ENCODE data around the gene CIAO3.
A peak's percentile ranks its signal among the peaks of the same experiment; 100 is the strongest.

CIAO3 gene

DNA sequence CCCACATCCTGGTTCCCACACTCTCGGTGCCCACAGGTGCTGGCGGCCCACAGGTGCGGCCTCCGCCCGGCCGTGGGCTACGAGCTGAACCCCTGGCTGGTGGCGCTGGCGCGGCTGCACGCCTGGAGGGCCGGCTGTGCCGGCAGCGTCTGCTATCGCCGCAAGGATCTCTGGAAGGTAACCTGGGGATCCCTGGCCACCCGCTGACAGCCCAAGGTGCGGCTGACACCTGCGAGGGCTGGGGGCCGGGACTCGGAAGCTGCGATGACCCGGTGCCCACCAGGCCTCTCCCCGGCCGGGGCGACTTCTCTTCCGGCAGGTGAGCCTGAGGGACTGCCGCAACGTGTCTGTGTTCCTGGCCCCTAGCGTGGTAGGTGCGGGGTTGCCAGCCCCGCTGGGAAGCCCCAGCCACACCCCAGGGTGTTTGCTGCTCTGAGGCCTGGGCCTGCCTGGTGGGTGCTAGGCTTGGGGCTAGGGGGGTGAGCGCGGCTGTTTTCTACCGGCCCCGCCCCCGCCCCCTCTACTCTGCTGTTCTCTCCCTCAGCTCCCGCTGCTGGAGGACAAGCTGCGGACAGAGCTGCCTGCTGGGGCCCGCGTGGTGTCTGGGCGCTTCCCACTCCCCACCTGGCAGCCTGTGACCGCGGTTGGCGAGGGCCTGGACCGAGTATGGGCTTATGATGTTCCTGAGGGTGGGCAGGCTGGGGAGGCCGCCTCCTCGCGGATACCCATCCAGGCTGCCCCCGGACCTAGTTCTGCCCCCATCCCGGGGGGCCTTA is 18.8 kb downstream of the CIAO3 start:
- peak; percentile 39 for DNase-seq

DNA sequence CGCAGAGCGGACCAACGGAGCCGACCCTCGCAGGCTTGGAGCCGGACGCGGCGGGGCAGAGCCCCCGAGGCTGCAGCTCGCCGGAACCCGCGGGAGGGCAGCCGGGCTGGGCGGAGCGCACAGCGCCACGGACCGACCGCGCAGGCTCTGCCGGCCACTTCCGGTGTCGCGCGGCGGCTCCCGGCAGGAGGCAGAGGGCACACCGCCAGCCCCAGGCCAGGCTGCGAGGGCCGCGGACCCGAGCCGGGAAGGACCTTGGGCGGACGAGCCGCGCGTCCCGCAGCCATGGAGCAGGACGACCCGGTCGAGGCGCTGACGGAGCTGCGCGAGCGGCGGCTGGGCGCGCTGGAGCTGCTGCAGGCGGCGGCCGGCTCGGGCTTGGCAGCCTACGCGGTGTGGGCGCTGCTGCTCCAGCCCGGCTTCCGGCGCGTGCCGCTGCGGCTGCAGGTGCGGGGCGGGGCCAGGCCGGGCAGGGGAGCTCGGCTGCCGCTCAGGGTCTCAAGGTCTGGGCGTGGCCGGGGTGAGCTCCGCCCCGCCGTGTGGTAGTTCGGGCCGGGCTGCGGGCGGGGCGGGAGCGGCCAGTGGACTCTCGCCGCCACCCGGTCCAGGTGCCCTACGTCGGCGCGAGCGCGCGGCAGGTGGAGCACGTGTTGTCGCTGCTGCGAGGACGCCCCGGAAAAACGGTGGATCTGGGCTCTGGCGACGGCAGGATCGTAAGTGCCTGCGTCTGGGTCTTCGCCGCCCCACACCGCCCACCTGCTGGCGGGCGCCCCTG is 19.6 kb downstream of the CIAO3 start, which contains the start of gene ANTKMT:
Gene ANTKMT (plus strand): TSS at position 157 of the 775 bp plus-strand sequence. CDS start 129 bp downstream, at position 286.
- peak; percentile 83 for DNase-seq

DNA sequence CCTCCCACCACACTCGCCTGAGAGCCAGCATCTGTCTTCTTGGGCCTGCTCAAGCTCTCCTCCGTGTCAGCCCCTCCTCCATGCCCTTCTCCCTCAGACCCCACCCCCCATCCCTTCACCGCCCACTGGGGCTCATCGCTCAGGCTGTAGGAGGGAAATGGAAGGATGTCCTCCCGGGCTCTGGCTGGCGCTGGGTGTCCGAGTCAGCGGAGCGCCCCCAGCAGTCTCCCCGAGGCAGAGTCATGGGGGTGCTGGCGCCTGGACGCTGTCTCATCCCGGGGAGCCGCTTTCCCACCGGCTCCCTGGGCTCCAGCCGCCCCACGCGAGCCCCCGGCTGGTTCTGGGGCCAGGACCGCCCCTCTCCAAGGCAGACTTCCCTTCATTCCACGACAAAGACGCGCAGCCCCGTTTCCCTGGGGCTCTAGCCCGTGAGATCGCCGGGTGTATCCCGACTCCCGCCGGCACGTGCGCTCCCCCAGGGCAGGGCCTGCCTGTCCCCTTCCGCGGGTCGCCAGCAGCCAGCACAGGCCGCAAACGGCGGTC is 20.3 kb downstream of the CIAO3 start:
- peak; percentile 42 for DNase-seq

DNA sequence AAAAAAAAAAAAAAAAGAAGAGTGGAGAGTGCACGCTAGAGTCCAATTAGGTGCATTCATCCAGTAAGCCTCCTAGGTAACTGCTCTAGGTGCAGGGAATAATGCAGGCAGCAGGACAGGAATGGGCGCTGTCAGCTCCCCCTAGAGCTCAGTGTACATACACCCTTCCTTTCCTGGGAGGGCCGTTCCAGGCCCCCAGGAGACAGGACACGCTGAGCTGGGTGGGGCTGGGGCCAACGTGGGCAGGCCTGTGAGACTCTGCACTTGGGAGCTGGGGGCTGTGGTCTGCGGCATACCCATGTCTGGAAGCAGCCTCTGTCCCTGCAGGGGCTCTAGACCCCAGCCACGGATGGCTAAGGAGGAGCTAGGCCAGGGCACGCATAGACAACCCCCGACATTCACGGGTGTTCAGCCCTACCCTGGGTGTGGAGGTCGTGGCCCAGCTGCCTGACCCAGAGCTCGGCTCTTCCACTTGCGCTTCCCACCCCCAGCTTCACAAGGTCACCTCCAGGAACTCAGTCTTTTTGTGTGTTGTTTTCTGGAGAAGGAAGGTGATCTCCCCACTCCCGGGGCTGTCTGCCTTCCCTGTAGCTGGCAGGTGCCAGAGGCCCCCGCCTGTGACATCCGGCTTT is 20.9 kb downstream of the CIAO3 start:
- no peak for DNase-seq

DNA sequence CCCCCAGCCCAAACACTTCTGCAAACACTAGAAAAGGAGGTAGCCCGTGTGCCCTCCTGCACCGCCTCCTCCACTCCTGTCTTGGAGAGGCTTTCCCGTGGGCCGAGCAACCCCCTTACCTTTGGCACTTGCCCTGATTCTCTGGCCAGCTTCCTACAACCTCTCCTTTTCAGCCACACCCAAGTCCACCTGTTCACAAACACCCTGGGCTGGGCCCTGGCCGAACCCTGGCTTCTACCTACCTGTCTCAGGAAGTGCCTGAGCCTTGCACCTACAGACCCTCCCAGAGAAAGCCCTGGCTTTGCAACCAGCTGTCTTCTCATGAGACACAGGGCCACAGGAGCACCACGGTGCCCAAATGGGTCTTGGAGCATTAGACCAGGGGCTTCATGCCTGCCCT is 21.9 kb downstream of the CIAO3 start:
- no peak for DNase-seq

DNA sequence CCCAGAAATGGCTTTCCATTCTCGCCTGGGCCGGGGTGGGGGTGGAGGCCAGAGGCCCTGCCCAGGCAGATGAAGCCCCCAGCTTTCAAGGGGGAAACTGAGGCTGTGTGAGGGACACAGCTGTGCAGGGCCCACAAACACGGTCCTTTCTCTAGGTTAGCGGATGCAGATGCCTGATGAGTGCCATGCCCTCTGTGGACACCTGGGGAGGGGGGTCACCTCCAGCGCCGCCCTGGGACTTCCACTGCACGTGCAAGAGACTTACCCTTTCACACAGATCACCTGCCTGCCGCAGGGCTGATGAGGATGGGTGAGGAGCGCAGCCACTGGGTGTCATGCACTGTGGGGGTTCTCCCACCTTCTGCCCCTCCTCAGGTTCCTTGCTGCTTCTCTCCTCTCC is 22.4 kb downstream of the CIAO3 start:
- DNase-seq, result no peak

DNA sequence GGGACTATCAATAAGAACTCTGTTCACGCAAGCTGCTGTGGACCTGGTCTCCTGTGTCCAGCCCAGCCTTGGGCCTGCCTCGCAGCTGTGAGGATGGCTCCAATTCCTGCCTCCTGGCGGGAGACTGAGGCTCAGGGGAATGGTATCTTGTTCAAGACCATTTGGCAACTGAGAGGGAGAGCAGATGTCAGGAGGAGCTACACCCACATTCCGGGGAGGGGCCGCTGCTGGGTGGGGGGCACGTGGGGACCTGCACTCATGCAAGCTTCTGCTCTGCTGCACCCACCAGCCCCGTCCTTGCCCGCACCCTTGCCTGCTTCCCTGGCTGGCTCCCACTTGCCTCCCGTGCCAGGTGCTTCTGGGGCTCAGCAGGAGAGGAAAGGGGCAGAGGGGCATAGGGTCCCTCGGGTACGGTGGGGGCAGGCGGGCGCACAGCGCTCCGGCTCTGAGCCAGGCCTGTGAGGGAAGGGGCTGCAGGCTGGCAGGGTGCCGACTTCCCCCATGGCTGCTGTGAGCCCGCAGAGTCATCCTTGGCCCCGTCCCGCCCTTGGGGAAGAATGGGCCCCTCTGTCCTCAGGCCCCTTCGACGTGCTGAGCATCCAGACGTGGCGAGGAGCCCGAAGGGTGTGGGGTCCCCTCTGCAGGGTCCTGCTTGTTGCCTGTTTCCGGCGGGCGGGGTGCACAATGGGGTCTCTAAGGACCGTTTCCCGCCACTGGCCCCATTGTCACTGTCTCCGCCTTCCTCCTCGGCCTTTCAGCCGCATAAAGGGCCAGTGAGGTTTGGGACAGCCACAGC is 23.1 kb downstream of the CIAO3 start:
- no peak for DNase-seq

DNA sequence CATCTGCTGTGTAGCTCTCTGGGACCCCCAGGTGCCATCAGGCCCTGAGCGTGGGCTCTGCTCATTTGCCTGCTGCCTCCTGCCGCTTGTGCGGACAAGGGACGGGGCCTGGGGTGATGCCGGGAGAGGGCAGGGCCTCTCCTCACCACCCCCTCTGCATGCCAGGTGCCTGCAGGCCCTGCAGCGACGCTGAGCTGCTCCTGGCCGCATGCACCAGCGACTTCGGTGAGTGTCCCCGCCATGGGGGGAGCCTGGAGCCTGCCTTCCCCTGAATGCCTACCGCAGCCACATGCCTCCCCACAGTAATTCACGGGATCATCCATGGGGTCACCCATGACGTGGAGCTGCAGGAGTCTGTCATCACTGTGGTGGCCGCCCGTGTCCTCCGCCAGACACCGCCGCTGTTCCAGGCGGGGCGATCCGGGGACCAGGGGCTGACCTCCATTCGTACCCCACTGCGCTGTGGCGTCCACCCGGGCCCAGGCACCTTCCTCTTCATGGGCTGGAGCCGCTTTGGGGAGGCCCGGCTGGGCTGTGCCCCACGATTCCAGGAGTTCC is 23.9 kb downstream of the CIAO3 start:
- no peak for DNase-seq

DNA sequence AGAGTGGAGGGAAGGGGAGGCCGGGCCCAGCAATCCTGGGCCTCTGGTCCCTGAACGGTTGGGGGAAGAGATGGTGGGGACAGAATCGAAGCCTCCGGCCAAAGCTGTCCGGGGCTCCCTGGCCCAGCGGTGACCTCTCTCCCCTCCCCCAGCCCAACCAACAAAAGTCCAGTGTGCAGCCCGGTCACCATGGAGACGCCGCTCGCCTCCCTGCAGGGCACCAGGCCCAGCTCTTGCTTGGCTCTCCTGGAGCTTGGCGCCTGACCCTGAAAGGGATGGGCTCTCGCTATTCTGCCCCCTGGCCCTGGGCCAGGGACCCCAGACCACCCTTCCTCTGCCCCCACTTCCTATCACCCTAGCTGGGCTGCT is 24.6 kb downstream of the CIAO3 start:
- no peak for DNase-seq

DNA sequence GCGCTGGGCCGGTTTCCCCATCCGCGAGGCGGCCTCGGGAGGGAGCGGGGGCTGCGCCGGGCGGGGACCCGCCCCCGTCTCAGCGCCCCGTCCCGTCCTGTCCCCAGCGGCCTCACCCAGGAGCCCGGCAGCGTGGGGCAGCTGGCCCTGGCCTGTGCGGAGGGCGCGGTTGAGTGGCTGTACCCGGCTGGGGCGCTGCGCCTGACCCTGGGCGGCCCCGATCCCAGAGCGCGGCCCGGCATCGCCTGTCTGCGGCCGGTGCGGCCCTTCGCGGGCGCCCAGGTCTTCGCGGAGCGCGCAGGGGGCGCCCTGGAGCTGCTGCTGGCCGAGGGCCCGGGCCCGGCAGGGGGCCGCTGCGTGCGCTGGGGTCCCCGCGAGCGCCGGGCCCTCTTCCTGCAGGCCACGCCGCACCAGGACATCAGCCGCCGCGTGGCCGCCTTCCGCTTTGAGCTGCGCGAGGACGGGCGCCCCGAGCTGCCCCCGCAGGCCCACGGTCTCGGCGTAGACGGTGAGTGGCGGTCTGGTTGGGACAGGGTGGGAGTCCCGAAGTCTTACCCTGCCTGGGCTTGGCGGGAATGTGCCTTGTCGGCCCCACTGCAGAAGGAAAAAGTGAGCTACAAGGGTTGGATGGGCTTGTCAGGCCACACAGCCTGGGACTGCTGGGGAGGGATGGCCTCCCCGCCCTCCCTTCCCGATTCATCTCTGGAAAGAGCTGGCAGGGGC is 25.2 kb downstream of the CIAO3 start:
- no peak for DNase-seq

DNA sequence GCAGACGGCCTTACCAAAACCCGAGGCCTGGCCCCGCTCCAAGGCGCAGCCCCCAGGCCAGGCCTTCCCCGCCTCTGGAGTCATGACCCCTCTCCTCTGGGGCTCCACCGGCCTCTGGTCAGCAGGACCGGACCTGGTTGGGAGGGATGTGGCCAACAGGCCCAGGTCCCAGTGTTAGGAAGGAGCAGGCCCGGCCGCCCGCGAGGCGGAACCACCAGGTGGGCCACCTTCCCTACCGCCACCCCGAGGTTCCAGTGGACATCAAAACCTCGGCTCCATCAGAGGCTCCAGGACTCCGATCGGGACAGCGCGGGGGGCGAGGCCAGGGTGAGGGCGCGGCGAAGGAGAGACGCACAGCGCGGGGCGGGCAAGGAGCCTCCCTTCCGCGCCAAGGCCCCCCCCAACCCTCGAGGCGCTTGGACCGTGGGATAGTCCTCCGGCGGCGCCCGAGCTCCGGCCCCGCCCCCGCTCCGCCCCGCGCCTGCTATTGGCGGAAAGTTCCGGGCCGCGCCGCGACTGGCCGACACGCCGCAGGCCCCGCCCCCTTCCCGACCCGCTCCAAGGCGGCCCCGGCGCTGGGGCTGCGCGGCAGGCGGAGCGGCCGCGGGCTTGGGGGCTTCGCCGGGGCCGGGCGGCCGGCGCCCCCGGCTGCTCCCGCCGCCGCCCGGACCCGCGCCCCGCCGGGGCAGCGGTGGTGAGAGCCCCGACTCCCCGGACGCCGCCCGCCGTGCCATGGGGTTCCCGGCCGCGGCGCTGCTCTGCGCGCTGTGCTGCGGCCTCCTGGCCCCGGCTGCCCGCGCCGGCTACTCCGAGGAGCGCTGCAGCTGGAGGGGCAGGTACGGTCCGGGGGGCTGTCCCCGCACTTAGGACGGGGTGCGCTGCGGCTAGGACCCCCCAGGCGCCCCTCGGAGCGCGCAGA is 26.0 kb downstream of the CIAO3 start, which contains the start of gene METRN:
Gene METRN (plus strand): TSS at position 561 of the 919 bp plus-strand sequence. CDS start 172 bp downstream, at position 733.
- peak; percentile 90 for DNase-seq

DNA sequence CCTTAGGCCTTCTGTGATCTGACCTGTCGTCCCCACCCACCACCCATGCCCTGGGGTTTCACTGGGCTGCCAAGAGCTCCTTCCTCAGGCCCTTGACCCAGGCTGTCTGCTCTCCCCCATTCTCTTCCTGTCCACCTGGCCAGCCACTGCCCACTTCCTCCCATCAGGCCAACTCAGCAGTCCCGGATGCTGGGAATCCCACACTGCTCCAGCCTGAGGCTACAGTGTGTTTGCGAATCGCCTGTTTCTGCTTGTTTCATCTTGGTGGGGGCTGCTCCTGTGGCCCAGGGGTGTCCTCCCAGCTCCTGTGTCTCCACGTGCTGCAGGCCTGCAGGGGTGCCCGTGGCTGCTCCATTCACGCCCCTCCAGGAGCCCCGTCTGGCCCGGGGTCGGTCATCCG is 26.7 kb downstream of the CIAO3 start:
- DNase-seq, result no peak

DNA sequence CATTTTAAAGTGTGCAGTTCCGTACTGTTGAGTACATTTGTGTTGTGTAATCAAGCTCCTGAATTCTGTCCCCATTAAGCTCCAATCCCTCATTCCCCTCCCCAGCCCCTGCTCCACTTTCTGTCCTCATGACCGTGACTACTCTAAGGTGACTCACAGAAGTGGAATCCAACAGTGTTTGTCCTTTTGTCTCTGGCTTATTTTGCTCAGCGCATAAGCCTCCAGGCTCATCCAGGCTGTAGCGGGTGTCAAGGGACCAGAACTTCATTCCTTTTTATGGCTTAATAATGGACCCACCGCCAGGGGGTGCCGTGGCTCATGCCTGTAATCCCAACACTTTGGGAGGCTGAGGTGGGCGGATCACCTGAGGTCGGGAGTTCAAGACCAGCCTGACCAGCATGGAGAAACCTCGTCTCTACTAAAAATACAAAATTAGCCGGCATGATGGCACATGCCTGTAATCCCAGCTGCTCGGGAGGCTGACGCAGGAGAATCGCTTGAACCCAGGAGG is 28.0 kb downstream of the CIAO3 start:
- peak; percentile 58 for DNase-seq

DNA sequence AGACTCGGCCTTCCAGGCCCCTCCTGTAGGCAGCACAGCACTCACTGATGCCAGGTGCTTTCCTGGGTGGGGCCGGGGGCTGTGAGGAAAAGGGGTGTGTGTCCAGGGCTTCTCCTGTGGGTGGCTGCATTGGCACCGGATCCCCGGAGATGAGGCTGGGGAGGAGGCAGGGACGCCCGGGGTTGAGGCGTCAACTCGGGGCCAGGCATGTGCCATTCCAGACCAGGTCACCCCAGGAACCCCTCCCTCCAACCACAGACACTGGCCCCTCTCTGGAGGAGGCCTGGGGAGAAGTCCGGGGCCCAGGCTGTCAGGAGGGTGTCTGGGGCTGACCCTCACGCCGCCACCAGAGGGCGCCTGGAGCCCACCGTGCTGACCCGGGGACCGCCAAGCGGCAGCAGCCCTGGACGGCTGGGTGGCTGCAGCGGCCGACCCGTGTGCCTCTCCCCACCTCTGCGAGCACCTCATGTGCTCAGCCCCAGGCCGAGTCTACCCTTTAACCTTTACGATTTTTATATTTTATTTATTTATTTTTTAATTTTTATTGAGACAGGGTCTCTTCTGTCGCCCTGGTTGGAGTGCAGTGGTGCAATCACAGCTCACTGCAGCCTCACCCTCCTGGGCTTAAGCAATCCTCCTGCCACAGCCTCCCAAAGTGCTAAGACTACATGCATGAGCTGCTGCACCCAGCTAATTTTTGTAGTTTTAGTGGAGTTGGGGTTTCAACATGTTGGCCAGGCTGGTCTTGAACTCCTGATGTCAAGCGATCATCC is 29.1 kb downstream of the CIAO3 start:
- peak; percentile 79 for DNase-seq

DNA sequence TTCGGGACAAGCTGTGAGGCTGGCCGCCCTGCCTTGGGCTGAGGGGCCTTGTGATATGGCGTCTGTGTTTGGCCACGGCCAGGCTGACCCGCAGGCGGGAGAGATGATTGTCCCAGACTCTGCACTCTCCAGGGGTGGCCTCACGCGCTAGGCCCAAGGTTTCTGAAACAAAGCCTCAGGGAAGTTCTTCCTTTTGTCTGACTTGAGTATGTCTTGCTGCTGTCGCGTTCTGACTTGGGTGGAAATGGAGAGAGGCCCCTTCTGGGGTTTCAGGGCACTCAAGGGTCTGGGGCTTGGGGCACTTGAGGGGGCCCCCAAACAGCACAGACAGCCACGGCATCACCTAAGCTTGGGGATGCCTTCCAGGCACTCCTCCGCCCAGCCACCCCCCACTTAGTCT is 29.7 kb downstream of the CIAO3 start:
- DNase-seq, result no peak

DNA sequence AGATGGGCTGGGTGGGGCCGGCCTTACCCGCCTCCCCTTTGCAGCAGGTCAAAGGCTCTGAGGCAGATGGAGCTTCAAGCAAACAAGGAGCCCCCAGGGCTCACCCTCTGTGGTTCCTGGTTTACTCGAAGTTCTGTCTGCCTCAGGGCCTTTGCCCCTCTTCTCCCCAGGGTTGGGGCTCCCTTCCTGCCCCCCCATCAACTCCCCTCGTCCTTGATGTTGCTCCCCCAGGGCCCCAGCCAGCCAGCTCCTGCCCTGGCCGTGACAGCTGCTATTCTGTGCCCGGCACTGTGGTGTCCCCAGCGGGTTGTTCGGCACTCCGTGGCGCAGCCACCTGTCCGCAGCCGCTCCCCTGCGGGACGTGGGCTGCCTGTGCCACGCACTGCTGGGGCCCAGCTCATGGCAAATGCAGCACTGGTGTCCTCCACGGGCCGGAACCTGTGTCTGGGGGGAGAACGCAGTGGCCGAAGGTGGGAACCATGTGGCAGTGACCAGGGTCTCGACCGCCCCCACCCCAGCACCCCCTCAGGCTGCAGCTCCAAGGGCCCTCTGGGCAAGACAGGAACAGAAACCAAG is 30.2 kb downstream of the CIAO3 start:
- no peak for DNase-seq

DNA sequence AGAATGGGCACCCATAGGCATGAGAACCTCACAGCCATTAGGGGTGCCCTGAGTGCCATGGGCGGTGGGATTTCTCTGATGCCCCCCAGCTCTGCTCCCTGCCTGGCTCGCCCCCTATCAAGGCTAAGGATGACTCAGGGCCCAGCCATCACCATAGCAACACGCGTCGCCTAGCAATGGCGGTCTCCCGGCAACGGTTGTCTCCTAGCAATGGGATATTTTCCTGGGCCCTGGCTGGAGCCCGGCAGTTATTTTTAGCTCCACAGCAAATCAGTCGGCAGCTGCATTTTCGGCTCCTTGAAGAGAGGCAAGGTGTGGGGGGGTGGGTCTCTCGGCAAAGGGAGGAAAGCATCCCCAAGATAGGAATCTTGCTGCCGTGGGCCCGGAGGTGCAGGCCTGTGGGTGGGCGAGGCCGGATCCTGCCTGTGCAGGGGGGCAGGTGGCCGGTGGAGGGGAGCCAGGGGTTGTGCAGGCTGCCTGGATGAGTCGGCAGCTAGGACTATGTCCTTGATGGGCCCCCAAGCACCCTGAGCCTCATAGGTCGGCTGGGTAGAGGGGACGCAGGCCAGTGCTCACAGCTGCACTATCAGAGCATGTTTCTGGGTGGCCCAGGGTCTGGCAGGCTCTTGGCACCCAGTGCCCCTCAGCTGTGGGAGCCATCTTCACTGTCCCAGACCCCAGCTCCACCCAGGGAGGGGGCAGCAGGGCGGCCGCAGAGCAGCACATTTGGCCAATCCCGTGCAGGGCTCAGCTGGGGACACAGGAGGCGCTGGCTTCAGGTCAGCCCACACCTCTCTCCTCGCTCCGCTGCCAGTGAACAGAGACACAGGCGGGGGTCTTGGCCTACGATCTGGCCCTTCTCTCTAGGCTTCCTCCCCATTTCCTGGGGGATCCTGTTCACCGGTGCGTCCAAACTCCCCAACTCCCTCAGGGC is 31.0 kb downstream of the CIAO3 start:
- DNase-seq, result no peak

DNA sequence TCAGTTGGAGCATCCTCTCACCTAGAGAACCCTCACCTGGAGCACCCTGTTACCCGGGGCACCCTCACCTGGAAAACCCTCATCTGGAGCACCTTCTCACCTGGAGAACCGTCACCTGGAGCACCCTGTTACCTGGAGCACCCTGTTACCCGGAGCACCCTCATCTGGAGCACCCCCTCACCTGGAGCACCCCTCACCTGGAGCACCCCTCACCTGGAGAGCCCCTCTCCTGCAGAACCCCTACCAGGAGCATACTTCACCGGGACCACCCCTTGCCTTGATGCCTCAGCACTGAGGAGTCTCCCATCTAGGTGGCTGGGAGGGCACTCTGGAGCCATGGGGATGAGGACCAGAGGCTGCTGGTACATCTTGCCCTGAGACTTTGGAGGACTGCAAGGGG is 31.8 kb downstream of the CIAO3 start:
- DNase-seq, result no peak

All from CD4-positive, alpha-beta T cell treated with Interleukin-21 for 1 hour (primary cell).